Gastrocnemius medialis (tissue), 4 donors: Measurements from ENCODE around the gene ABI3BP. TPM values are rescaled to one million over a fixed set of nuclear protein-coding genes. Genes with fewer than 3 reads are reported as not detected.
"Not testable (repeated sequence)": the region's sequence is repeated elsewhere in the genome, so short reads cannot be mapped to it uniquely, and the experiment has no call there.

Experiments used
- ATAC-seq, 2 donors: fragments of 150-250 bp; one replicate each; pipeline ENCODE4 v1.9.1; 2016
- DNase-seq, 2 donors: peaks; one replicate each; pipeline ENCODE4 v3.0.0-alpha.2; 2019
- H3K27ac ChIP-seq, 4 donors: fragments of 200-600 bp; sonication (generic); 1 replicate in 1 of 4; 2 replicates in 3 of 4; pipeline ENCODE4 v1.5.1; 2016 to 2018; ENCODE audit warnings: mild to moderate bottlenecking in 2 of 4, moderate library complexity in 1 of 4
- H3K27me3 ChIP-seq, 3 donors: fragments of 200-600 bp; sonication (generic) in 2 of 3; 1 replicate in 1 of 3; 2 replicates in 2 of 3; pipeline versions ENCODE4 v1.5.1 to v1.6.0; 2016 to 2019; ENCODE audit warnings: mild to moderate bottlenecking in 1 of 3, moderate library complexity in 1 of 3
- H3K36me3 ChIP-seq, 2 donors: fragments of 200-600 bp; sonication (generic) in 1 of 2; one replicate each; pipeline ENCODE4 v1.5.1; 2017 to 2018
- H3K4me1 ChIP-seq, 2 donors: fragments of 200-600 bp; sonication (generic) in 1 of 2; one replicate each; pipeline ENCODE4 v1.5.1; 2016 to 2017; ENCODE audit warnings: mild to moderate bottlenecking in 2 of 2
- H3K4me3 ChIP-seq, 4 donors: fragments of 200-600 bp; sonication (generic) in 3 of 4; 1 replicate in 1 of 4; 2 replicates in 3 of 4; pipeline ENCODE4 v1.5.1; 2016 to 2019; ENCODE audit warnings: mild to moderate bottlenecking in 2 of 4
- H3K9me3 ChIP-seq, 3 donors: fragments of 200-600 bp; sonication (generic) in 2 of 3; 1 replicate in 1 of 3; 2 replicates in 2 of 3; pipeline ENCODE4 v1.5.1; 2016 to 2019
- CTCF ChIP-seq, 5 experiments: fragments of 450-650 bp in 3 of 5; fragments of 200-600 bp in 2 of 5; sonication (generic) in 2 of 5; IDR thresholded peaks in 4 of 5; conservative IDR thresholded peaks in 1 of 5; 1 replicate in 4 of 5; 2 replicates in 1 of 5; pipeline ENCODE4 v1.5.1; 2016 to 2019; ENCODE audit warnings: antibody characterized with exemption in 5 of 5, mild to moderate bottlenecking in 3 of 5, moderate library complexity in 3 of 5
- POLR2A ChIP-seq, 2 donors: fragments of 450-650 bp; IDR thresholded peaks; one replicate each; pipeline ENCODE4 v1.6.1; 2017; ENCODE audit warnings: antibody characterized with exemption in 2 of 2, mild to moderate bottlenecking in 2 of 2, moderate library complexity in 2 of 2
- in situ Hi-C, 4 donors: fragments of 200-750 bp; cut with MboI; loops; one replicate each; pipeline versions ENCODE4 v1.15.0 to v1.8.0; 2017; ENCODE audit warnings: low sequenced_read_pairs in 4 of 4
- intact Hi-C: fragments of 100-400 bp; cut with DNase I; formaldehyde crosslinking; loops from one replicate; pipeline ENCODE4 v1.15.1; 2023; ENCODE audit warnings: low total_unique reads
- total RNA-seq, 4 donors: library from RNA; depleted of rRNA; stranded (reverse); fragments of >200 nt; gene quantifications; one replicate each; pipeline versions ENCODE4 v1.1.0 to v1.2.3, GENCODE V29; 2016

The ABI3BP gene
- total RNA-seq, 4 donors from 2014 or later, result 15.3 to 21.8 (median 19.5) TPM

GRCh38 chr3:101020351-101021015, 27.3 kb upstream of the ABI3BP start:
- intact Hi-C loops, result no loop called here
- DNase-seq (no peak), ATAC-seq (no peak)
- Histone ChIP-seq H3K27ac (no peak overlapping the region), H3K36me3 (no peaks in the 10 kb centered on the region), H3K4me3 (no peak overlapping the region), H3K27me3 (no peaks in the 10 kb centered on the region), H3K9me3 (no peaks in the 10 kb centered on the region), H3K4me1 (no peaks in the 10 kb centered on the region)
- no peak for TF ChIP-seq CTCF (IDR thresholded peaks at IDR 0.05 in 4 of 5, conservative IDR thresholded peaks at IDR 0.05 in 1 of 5)
- TF ChIP-seq POLR2A (IDR thresholded peaks at IDR 0.05), result no peak
- in situ Hi-C loops, result no loop called here

GRCh38 chr3:101017017-101017416, 23.8 kb upstream of the ABI3BP start:
- no peak for TF ChIP-seq POLR2A (IDR thresholded peaks at IDR 0.05)
- no peak for TF ChIP-seq CTCF (IDR thresholded peaks at IDR 0.05 in 4 of 5, conservative IDR thresholded peaks at IDR 0.05 in 1 of 5)
- intact Hi-C loops, result no loop called here
- Histone ChIP-seq H3K4me3 (no peak overlapping the region), H3K27ac (no peak overlapping the region), H3K4me1 (no peaks in the 10 kb centered on the region), H3K36me3 (no peaks in the 10 kb centered on the region), H3K27me3 (no peaks in the 10 kb centered on the region), H3K9me3 (no peaks in the 10 kb centered on the region)
- in situ Hi-C loops, result no loop called here
- DNase-seq (no peak), ATAC-seq (no peak)

GRCh38 chr3:101012312-101012711, 19.1 kb upstream of the ABI3BP start:
- H3K27me3 ChIP-seq, intact Hi-C loops, ATAC-seq, H3K4me3 ChIP-seq, H3K9me3 ChIP-seq, H3K27ac ChIP-seq, H3K4me1 ChIP-seq, in situ Hi-C loops, H3K36me3 ChIP-seq, DNase-seq: not testable (repeated sequence)

GRCh38 chr3:101011136-101011535, 17.9 kb upstream of the ABI3BP start:
- Histone ChIP-seq H3K27ac (no peak overlapping the region), H3K36me3 (no peaks in the 10 kb centered on the region), H3K4me1 (no peaks in the 10 kb centered on the region), H3K9me3 (no peaks in the 10 kb centered on the region), H3K27me3 (no peaks in the 10 kb centered on the region), H3K4me3 (no peak overlapping the region)
- in situ Hi-C loops (no loop called here), intact Hi-C loops (no loop called here)
- DNase-seq (no peak), ATAC-seq (no peak)
- TF ChIP-seq POLR2A (IDR thresholded peaks at IDR 0.05), result no peak
- no peak for TF ChIP-seq CTCF (IDR thresholded peaks at IDR 0.05 in 4 of 5, conservative IDR thresholded peaks at IDR 0.05 in 1 of 5)

- no peak for TF ChIP-seq POLR2A (IDR thresholded peaks at IDR 0.05)
- no peak for TF ChIP-seq CTCF (IDR thresholded peaks at IDR 0.05 in 4 of 5, conservative IDR thresholded peaks at IDR 0.05 in 1 of 5)
- in situ Hi-C loops, result no loop called here
- ATAC-seq (no peak), DNase-seq (no peak)
- Histone ChIP-seq H3K27ac (no peak overlapping the region), H3K27me3 (no peaks in the 10 kb centered on the region), H3K4me3 (no peak overlapping the region), H3K36me3 (no peaks in the 10 kb centered on the region), H3K9me3 (no peaks in the 10 kb centered on the region), H3K4me1 (no peaks in the 10 kb centered on the region)
- intact Hi-C loops, result no loop called here
Observed at GRCh38 chr3:101010296-101010695, 17.1 kb upstream of the ABI3BP start.
